GM12878 (cell line): ENCODE results near the gene GTF2A1. TPM values are rescaled to one million over a fixed set of nuclear protein-coding genes. Genes with fewer than 3 reads are reported as not detected.
A peak's percentile ranks its signal among the peaks of the same experiment; 100 is the strongest.

Experiments
- ATAC-seq: fragments of 200-7000 bp; cut with Tn5 transposase; 3 replicates; pipeline ENCODE4 v1.9.1; 2020; ENCODE audit warnings: mild to moderate bottlenecking, moderate library complexity
- BruUV-seq: library from RNA; stranded (reverse); fragments of 400-500 nt; replicated peaks from 2 replicates; lab custom pipeline; 2021; lab: Mats Ljungman, UMichigan
- CTCF ChIA-PET: fragments of 300-600 bp; sonication (Branson Sonifier 250); formaldehyde crosslinking; extraction: SDS; loops from one replicate; lab custom pipeline; 2021; ENCODE audit warnings: inconsistent platforms; lab: Yijun Ruan, JAX
- POLR2A ChIA-PET: fragments of 350-600 bp; formaldehyde crosslinking; extraction: SDS; loops from one replicate; lab custom pipeline; 2021; ENCODE audit warnings: inconsistent platforms; lab: Charles Lee
- RAD21 ChIA-PET: fragments of 300-600 bp; sonication (Branson Sonifier 250); formaldehyde crosslinking; loops from one replicate; lab custom pipeline; 2023; ENCODE audit warnings: antibody characterized with exemption; ENCODE audit not compliant: unreplicated experiment; lab: Charles Lee
- SMC1A ChIA-PET: fragments of 300-600 bp; sonication (Branson Sonifier 250); formaldehyde crosslinking; loops from one replicate; lab custom pipeline; 2023; ENCODE audit not compliant: unreplicated experiment, uncharacterized antibody; lab: Charles Lee
- DNase-seq: peaks from one replicate; pipeline ENCODE4 v3.0.0-alpha.2; 2011; ENCODE audit warnings: low read depth, low spot score
- FAIRE-seq: peaks from 3 replicates; lab custom pipeline; 2011; peaks lifted over from hg19 to GRCh38; lab: Jason Lieb, UNC
- H2AFZ ChIP-seq: 2 replicates; pipeline ENCODE4 v1.6.0; 2011; ENCODE audit warnings: low read depth, low read length, control low read depth; ENCODE audit not compliant: control insufficient read depth
- H3K27ac ChIP-seq: 2 replicates; pipeline ENCODE4 v1.5.1; 2011; ENCODE audit warnings: control low read depth; ENCODE audit not compliant: control insufficient read depth, insufficient read depth
- H3K27me3 ChIP-seq, 2 experiments: replicated peaks in 1 of 2; 2 replicates each; pipeline versions ENCODE4 v1.6.0 to v1.6.1; 2011; ENCODE audit warnings: low read length in 1 of 2; ENCODE audit not compliant: control insufficient read depth in 2 of 2, insufficient read depth in 2 of 2
- H3K36me3 ChIP-seq, 2 experiments: 2 replicates each; pipeline ENCODE4 v1.5.1; 2011; ENCODE audit warnings: low read length in 1 of 2; ENCODE audit not compliant: control insufficient read depth in 2 of 2, insufficient read depth in 2 of 2
- H3K4me1 ChIP-seq: 2 replicates; pipeline ENCODE4 v1.6.1; 2011; ENCODE audit warnings: mild to moderate bottlenecking, low read length, moderate library complexity, mixed read lengths; ENCODE audit not compliant: control insufficient read depth, insufficient read depth
- H3K4me2 ChIP-seq: 2 replicates; pipeline ENCODE4 v1.6.0; 2011; ENCODE audit warnings: control low read depth; ENCODE audit not compliant: control insufficient read depth, insufficient read depth
- H3K4me3 ChIP-seq: fragments of 200-600 bp; sonication (generic); 2 replicates; pipeline ENCODE4 v1.5.1; 2016
- H3K79me2 ChIP-seq: 2 replicates; pipeline ENCODE4 v1.6.0; 2011; ENCODE audit warnings: low read length; ENCODE audit not compliant: control insufficient read depth, insufficient read depth
- H3K9ac ChIP-seq: 2 replicates; pipeline ENCODE4 v1.8.0; 2011; ENCODE audit warnings: low read length, control low read depth, mixed read lengths; ENCODE audit not compliant: control insufficient read depth, insufficient read depth
- H3K9me3 ChIP-seq: replicated peaks from 3 replicates; pipeline ENCODE4 v1.5.1; 2011; ENCODE audit warnings: mild to moderate bottlenecking, low read length; ENCODE audit not compliant: control insufficient read depth, insufficient read depth
- H4K20me1 ChIP-seq: 2 replicates; pipeline ENCODE4 v1.6.0; 2011; ENCODE audit not compliant: control insufficient read depth, insufficient read depth
- BACH1 ChIP-seq: fragments of 450-650 bp; IDR thresholded peaks from 2 replicates; pipeline ENCODE4 v1.6.1; 2017; ENCODE audit warnings: mild to moderate bottlenecking, borderline replicate concordance
- BCLAF1 ChIP-seq: fragments of 450-650 bp; IDR thresholded peaks from 2 replicates; pipeline ENCODE4 v1.6.1; 2017; ENCODE audit warnings: antibody characterized with exemption, mild to moderate bottlenecking, moderate library complexity
- CREM ChIP-seq: IDR thresholded peaks from 2 replicates; pipeline ENCODE4 v1.6.1; 2014; ENCODE audit warnings: antibody characterized with exemption, low read depth
- POLR2A ChIP-seq: IDR thresholded peaks from 2 replicates; pipeline ENCODE4 v1.6.1; 2011; ENCODE audit warnings: low read depth, mild to moderate bottlenecking, low read length
- POLR2AphosphoS5 ChIP-seq: IDR thresholded peaks from 2 replicates; pipeline ENCODE4 v1.6.1; 2011; ENCODE audit warnings: mild to moderate bottlenecking, low read length, inconsistent platforms
- POU2F2 ChIP-seq: IDR thresholded peaks from 3 replicates; pipeline ENCODE4 v1.6.1; 2011; ENCODE audit warnings: low read depth, mild to moderate bottlenecking, low read length, borderline replicate concordance
- RFX5 ChIP-seq: IDR thresholded peaks from 2 replicates; pipeline ENCODE4 v1.6.1; 2011; ENCODE audit warnings: low read depth, low read length, improper control_type of control experiment
- RUNX3 ChIP-seq: IDR thresholded peaks from 2 replicates; pipeline ENCODE4 v1.6.1; 2012; ENCODE audit warnings: low read length, inconsistent platforms
- SPI1 ChIP-seq: IDR thresholded peaks from 2 replicates; pipeline ENCODE4 v1.6.1; 2011; ENCODE audit warnings: low read depth, mild to moderate bottlenecking, low read length, moderate library complexity, borderline replicate concordance; ENCODE audit not compliant: insufficient read depth
- TAF1 ChIP-seq: IDR thresholded peaks from 2 replicates; pipeline ENCODE4 v1.6.1; 2011; ENCODE audit warnings: mild to moderate bottlenecking, low read depth, low read length, borderline replicate concordance
- YBX1 ChIP-seq: fragments of 450-650 bp; IDR thresholded peaks from 2 replicates; pipeline ENCODE4 v1.6.1; 2016; ENCODE audit warnings: antibody characterized with exemption
- ZSCAN29 ChIP-seq: fragments of 450-650 bp; IDR thresholded peaks from 2 replicates; pipeline ENCODE4 v1.6.1; 2017; ENCODE audit warnings: mild to moderate bottlenecking, moderate library complexity
- WGBS: methylation state at CpG from one replicate; pipeline ENCODE4 v1.1.6; 2016; ENCODE audit warnings: low lambda C conversion rate; ENCODE audit not compliant: insufficient replicate concordance, insufficient coverage; ENCODE audit errors: missing lambda C conversion rate; 5-methylcytosine and 5-hydroxymethylcytosine counted together
- in situ Hi-C: fragments of 300-500 bp; cut with MboI; formaldehyde crosslinking; loops from 9 replicates; pipeline ENCODE4 v1.14.3; 2018; ENCODE audit warnings: mixed read lengths
- intact Hi-C: fragments of 100-400 bp; cut with micrococcal nuclease; formaldehyde crosslinking; loops from one replicate; pipeline ENCODE4 v1.14.2; 2022; ENCODE audit not compliant: unreplicated experiment
- polyA plus RNA-seq, 11 experiments: library from polyadenylated mRNA; depleted of rRNA in 4 of 11; unstranded in 6 of 11; stranded (reverse) in 5 of 11; fragments of >200 nt; fragmentation: Nextera tagmentation in 4 of 11; fragmentation: Illumina TruSeq in 1 of 11; extraction: Ambion mirVana in 4 of 11; extraction: Trizol in 1 of 11; gene quantifications; 1 replicate in 1 of 11; 2 replicates in 10 of 11; pipeline versions ENCODE4 v1.2.1 to v1.2.3, GENCODE V29; 2011 to 2016; ENCODE audit warnings: inconsistent platforms in 2 of 11, missing spikeins in 2 of 11, low read depth in 1 of 11
- total RNA-seq, 4 experiments: library from RNA; depleted of rRNA in 3 of 4; stranded (reverse); fragments of >200 nt in 3 of 4; fragmentation: Illumina TruSeq in 1 of 4; extraction: Trizol in 1 of 4; gene quantifications; 2 replicates each; pipeline versions ENCODE4 v1.2.1 to v1.2.3, GENCODE V29; 2013 to 2021
- TF ChIP-seq, protein P1 (sequence below): fragments of 450-650 bp; formaldehyde crosslinking; IDR thresholded peaks from 2 replicates; pipeline ENCODE4 v1.4.0; 2022; ENCODE audit warnings: mild to moderate bottlenecking, moderate library complexity
- TF ChIP-seq, protein P2 (sequence below): IDR thresholded peaks from 2 replicates; pipeline ENCODE4 v1.6.1; 2011; ENCODE audit warnings: borderline replicate concordance, low read depth, mild to moderate bottlenecking, moderate library complexity, mixed read lengths, low read length; ENCODE audit not compliant: insufficient read depth; ENCODE audit errors: extremely low read length

The GTF2A1 gene
- total and polyA plus RNA-seq, 10 of the 15 experiments (the other 5 are each of a cell fraction or from before 2014, with no cell fraction given), result 2.5 to 28.7 (median 14.9) TPM

- TF ChIP-seq BACH1 (no peak; the same call in 1 of the 2 replicates), RUNX3 (no peak), ZSCAN29 (no peak), YBX1 (no peak), CREM (no peak), POU2F2 (peak; percentile 99; the same call in 1 of the 3 replicates), POLR2AphosphoS5 (no peak), RFX5 (no peak)
- TF ChIP-seq, all 136 proteins: peak for 14
Measured at GRCh38 chr14:81220580-81220829, 254 bp downstream of the GTF2A1 start (continued).

GRCh38 chr14:81219759-81220579, 790 bp downstream of the GTF2A1 start:
- Histone ChIP-seq H3K79me2 (peaks cover 44% of the 10 kb centered on the region), H3K27ac (peak overlapping the region; percentile 98), H4K20me1 (no peaks in the 10 kb centered on the region), H3K4me1 (0 out of 2 replicates have a peak, but pooled peaks cover 3% of the 10 kb centered on the region), H3K36me3 (peaks cover 0 to 9% of the 10 kb centered on the region in 2 experiments; a peak in 3 of 4 replicates), H3K27me3 (no peaks in the 10 kb centered on the region), H3K4me2 (peak overlapping the region; percentile 77), H2AFZ (peak overlapping the region; percentile 22; the same call in 1 of the 2 replicates), H3K4me3 (peak overlapping the region; percentile 85), H3K9ac (peak overlapping the region; percentile 98), H3K9me3 (peaks cover 2% of the 10 kb centered on the region; the same call in 1 of the 3 replicates)
- POLR2A ChIA-PET, result interaction anchor here (0.6 to 2.1 kb wide), 15 partner anchors 15 to 615 kb away, joined by 3 to 8 read pairs (median 4); partner anchors contain the start of gene SEL1L
- DNase-seq, result no peak
- BruUV-seq, result TSS peak; percentile 99
- in situ Hi-C loops (no loop called here), intact Hi-C loops (loop anchor here (1.0 to 5.0 kb wide), 6 partner anchors 9 to 314 kb away; partner anchors contain the start of gene CEP128)
- peak; percentile 5 for ATAC-seq
- no peak for FAIRE-seq
- WGBS, result 2% methylated on average over 34 of the region's 84 CpGs
- CTCF ChIA-PET, result interaction anchor here (1.3 to 2.0 kb wide), 2 partner anchors 28 to 49 kb away, joined by 3 to 19 read pairs; no protein-coding TSS in a partner anchor
- RAD21 ChIA-PET, result interaction anchor here (0.7 to 1.6 kb wide), 7 partner anchors 8 to 245 kb away, joined by 3 to 8 read pairs (median 4); no protein-coding TSS in a partner anchor
- SMC1A ChIA-PET, result interaction anchor here (0.8 to 1.8 kb wide), 5 partner anchors 15 to 233 kb away, joined by 4 to 7 read pairs (median 4); no protein-coding TSS in a partner anchor
- TF ChIP-seq BCLAF1 (0 out of 2 replicates have a peak, but pooled peaks have one; percentile 1), TAF1 (peak; percentile 44; the same call in 1 of the 2 replicates), POLR2A (peak; percentile 65; the same call in 1 of the 2 replicates), SPI1 (peak; percentile 20; the same call in 1 of the 2 replicates), CREM (peak; percentile 15; the same call in 1 of the 2 replicates)
- TF ChIP-seq, protein P1, sequence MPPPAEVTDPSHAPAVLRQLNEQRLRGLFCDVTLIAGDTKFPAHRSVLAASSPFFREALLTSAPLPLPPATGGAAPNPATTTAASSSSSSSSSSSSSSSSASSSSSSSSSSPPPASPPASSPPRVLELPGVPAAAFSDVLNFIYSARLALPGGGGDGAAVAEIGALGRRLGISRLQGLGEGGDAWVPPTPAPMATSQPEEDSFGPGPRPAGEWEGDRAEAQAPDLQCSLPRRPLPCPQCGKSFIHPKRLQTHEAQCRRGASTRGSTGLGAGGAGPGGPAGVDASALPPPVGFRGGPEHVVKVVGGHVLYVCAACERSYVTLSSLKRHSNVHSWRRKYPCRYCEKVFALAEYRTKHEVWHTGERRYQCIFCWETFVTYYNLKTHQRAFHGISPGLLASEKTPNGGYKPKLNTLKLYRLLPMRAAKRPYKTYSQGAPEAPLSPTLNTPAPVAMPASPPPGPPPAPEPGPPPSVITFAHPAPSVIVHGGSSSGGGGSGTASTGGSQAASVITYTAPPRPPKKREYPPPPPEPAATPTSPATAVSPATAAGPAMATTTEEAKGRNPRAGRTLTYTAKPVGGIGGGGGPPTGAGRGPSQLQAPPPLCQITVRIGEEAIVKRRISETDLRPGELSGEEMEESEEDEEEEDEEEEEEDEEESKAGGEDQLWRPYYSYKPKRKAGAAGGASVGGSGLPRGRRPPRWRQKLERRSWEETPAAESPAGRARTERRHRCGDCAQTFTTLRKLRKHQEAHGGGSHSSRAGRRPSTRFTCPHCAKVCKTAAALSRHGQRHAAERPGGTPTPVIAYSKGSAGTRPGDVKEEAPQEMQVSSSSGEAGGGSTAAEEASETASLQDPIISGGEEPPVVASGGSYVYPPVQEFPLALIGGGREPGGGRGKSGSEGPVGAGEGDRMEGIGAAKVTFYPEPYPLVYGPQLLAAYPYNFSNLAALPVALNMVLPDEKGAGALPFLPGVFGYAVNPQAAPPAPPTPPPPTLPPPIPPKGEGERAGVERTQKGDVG (CRISPR knock-in tag), result peak; percentile 75
- TF ChIP-seq, protein P2, sequence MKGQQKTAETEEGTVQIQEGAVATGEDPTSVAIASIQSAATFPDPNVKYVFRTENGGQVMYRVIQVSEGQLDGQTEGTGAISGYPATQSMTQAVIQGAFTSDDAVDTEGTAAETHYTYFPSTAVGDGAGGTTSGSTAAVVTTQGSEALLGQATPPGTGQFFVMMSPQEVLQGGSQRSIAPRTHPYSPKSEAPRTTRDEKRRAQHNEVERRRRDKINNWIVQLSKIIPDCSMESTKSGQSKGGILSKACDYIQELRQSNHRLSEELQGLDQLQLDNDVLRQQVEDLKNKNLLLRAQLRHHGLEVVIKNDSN, result no peak
